Measurements from ENCODE around the gene KCNA2. TPM values are rescaled to one million over a fixed set of nuclear protein-coding genes. Genes with fewer than 3 reads are reported as not detected.

Gene KCNA2
- total RNA-seq, 1 experiment from 2014 or later = 0.11 TPM

GRCh38 chr1:110545492-110545891, 60.7 kb downstream of the KCNA2 start:
- Histone ChIP-seq H3K9me3 (no peaks in the 10 kb centered on the region), H3K36me3 (ENCODE audit: control insufficient read depth, insufficient read depth, low read length) (no peaks in the 10 kb centered on the region), H3K27me3 (replicated peaks; ENCODE audit: control insufficient read depth, insufficient read depth, low read length) (no peaks in the 10 kb centered on the region), H3K4me1 (no peaks in the 10 kb centered on the region), H3K4me3 (ENCODE audit: low read depth, low read length) (no peak overlapping the region)
- no peak overlapping the region for H3K4me3 Mint-ChIP-seq (ENCODE audit: unreplicated experiment)
- POLR2A ChIA-PET = no interaction called here
- no TSS peak for BruUV-seq (replicated peaks)
- no peaks in the 10 kb centered on the region for H3K36me3 Mint-ChIP-seq (ENCODE audit: insufficient read depth, unreplicated experiment)
- TF ChIP-seq CTCF (IDR thresholded peaks at IDR 0.05; ENCODE audit: insufficient read depth in 1 of 2, low read depth in 1 of 2, low read length in 1 of 2, severe bottlenecking in 1 of 2, unreplicated experiment in 1 of 2) = no peak
- CTCF ChIA-PET = no interaction called here
- no peaks in the 10 kb centered on the region for H3K9me3 Mint-ChIP-seq (ENCODE audit: unreplicated experiment)
- intact Hi-C loops (cut with micrococcal nuclease; ENCODE audit: unreplicated experiment) = no loop called here
- H3K4me1 Mint-ChIP-seq (ENCODE audit: low read depth, unreplicated experiment) = no peaks in the 10 kb centered on the region
- no peak overlapping the region for H3K27ac Mint-ChIP-seq (ENCODE audit: unreplicated experiment)
- peaks cover 25% of the 10 kb centered on the region for H3K27me3 Mint-ChIP-seq (ENCODE audit: insufficient read depth, unreplicated experiment)
- DNase-seq = no peak

- no peaks in the 10 kb centered on the region for H3K36me3 ChIP-seq (ENCODE audit: control insufficient read depth, insufficient read depth, low read length)
- ChIA-PET POLR2A (no interaction called here), CTCF (no interaction called here)
- Mint-ChIP-seq H3K4me1 (ENCODE audit: low read depth, unreplicated experiment) (no peaks in the 10 kb centered on the region), H3K27me3 (ENCODE audit: insufficient read depth, unreplicated experiment) (peaks cover 21% of the 10 kb centered on the region), H3K27ac (ENCODE audit: unreplicated experiment) (no peak overlapping the region), H3K36me3 (ENCODE audit: insufficient read depth, unreplicated experiment) (no peaks in the 10 kb centered on the region), H3K4me3 (ENCODE audit: unreplicated experiment) (no peak overlapping the region), H3K9me3 (ENCODE audit: unreplicated experiment) (no peaks in the 10 kb centered on the region)
- H3K27me3 ChIP-seq (replicated peaks; ENCODE audit: control insufficient read depth, insufficient read depth, low read length) = no peaks in the 10 kb centered on the region
- TF ChIP-seq CTCF (IDR thresholded peaks at IDR 0.05; ENCODE audit: insufficient read depth in 1 of 2, low read depth in 1 of 2, low read length in 1 of 2, severe bottlenecking in 1 of 2, unreplicated experiment in 1 of 2) = no peak
- no peak overlapping the region for H3K4me3 ChIP-seq (ENCODE audit: low read depth, low read length)
- DNase-seq = no peak
- no peaks in the 10 kb centered on the region for H3K4me1 ChIP-seq
- intact Hi-C loops (cut with micrococcal nuclease; ENCODE audit: unreplicated experiment) = no loop called here
- no TSS peak for BruUV-seq (replicated peaks)
- no peaks in the 10 kb centered on the region for H3K9me3 ChIP-seq
Observed at GRCh38 chr1:110544753-110545152, 61.4 kb downstream of the KCNA2 start.

Other genes starting within 250 kb of the KCNA2 start
- 7.6 and 9.3 TPM in 2 replicates for gene SLC16A4, start 215.3 kb downstream of the KCNA2 start, total RNA-seq (2022)
- gene LAMTOR5, start 198.7 kb downstream of the KCNA2 start, total RNA-seq (2022) = 104 and 106 TPM in 2 replicates
- gene PROK1, start 155.2 kb downstream of the KCNA2 start, total RNA-seq (2022) = not detected in 2 replicates
- gene KCNA10, start 87.2 kb downstream of the KCNA2 start, total RNA-seq (2022) = not detected in 2 replicates
- gene KCNA3, start 68.6 kb upstream of the KCNA2 start, total RNA-seq (2022) = not detected in 2 replicates